Measurements from ENCODE around the gene NAA20.

NAA20 gene

GRCh38 chr20:19992996-19993908 lies 23.9 kb upstream of the NAA20 start:
- no peak for TF ChIP-seq CTCF (IDR thresholded peaks at IDR 0.05; ENCODE audit: insufficient read depth, low read length, poor library complexity, severe bottlenecking)
- Histone ChIP-seq H3K27me3 (replicated peaks; ENCODE audit: control insufficient read depth, insufficient read depth, low read length) (no peaks in the 10 kb centered on the region; the same call in 1 of the 2 replicates), H3K36me3 (ENCODE audit: control insufficient read depth, insufficient read depth, low read length) (no peaks in the 10 kb centered on the region), H3K4me3 (replicated peaks; ENCODE audit: low read depth, low read length) (no peak overlapping the region)
- DNase-seq (ENCODE audit: extremely low read depth, insufficient read length): no peak

GRCh38 chr20:19993958-19994669 lies 23.0 kb upstream of the NAA20 start:
- no peak for DNase-seq (ENCODE audit: extremely low read depth, insufficient read length)
- no peak overlapping the region for H3K4me3 ChIP-seq (replicated peaks; ENCODE audit: low read depth, low read length)
- no peak for TF ChIP-seq CTCF (IDR thresholded peaks at IDR 0.05; ENCODE audit: insufficient read depth, low read length, poor library complexity, severe bottlenecking)
- no peaks in the 10 kb centered on the region; the same call in none of the 2 replicates for H3K27me3 ChIP-seq (replicated peaks; ENCODE audit: control insufficient read depth, insufficient read depth, low read length)
- H3K36me3 ChIP-seq (ENCODE audit: control insufficient read depth, insufficient read depth, low read length): no peaks in the 10 kb centered on the region

- no peak for DNase-seq (ENCODE audit: extremely low read depth, insufficient read length)
- peak; percentile 67 for TF ChIP-seq CTCF (IDR thresholded peaks at IDR 0.05; ENCODE audit: insufficient read depth, low read length, poor library complexity, severe bottlenecking)
- Histone ChIP-seq H3K27me3 (replicated peaks; ENCODE audit: control insufficient read depth, insufficient read depth, low read length) (peaks cover 2% of the 10 kb centered on the region), H3K4me3 (replicated peaks; ENCODE audit: low read depth, low read length) (no peak overlapping the region), H3K36me3 (ENCODE audit: control insufficient read depth, insufficient read depth, low read length) (no peaks in the 10 kb centered on the region)
Observed at GRCh38 chr20:19995220-19995863, 21.8 kb upstream of the NAA20 start.

GRCh38 chr20:19996222-19996621 lies 20.9 kb upstream of the NAA20 start:
- Histone ChIP-seq H3K4me3 (replicated peaks; ENCODE audit: low read depth, low read length) (no peak overlapping the region), H3K27me3 (replicated peaks; ENCODE audit: control insufficient read depth, insufficient read depth, low read length) (peaks cover 2% of the 10 kb centered on the region), H3K36me3 (ENCODE audit: control insufficient read depth, insufficient read depth, low read length) (no peaks in the 10 kb centered on the region)
- no peak for DNase-seq (ENCODE audit: extremely low read depth, insufficient read length)
- no peak for TF ChIP-seq CTCF (IDR thresholded peaks at IDR 0.05; ENCODE audit: insufficient read depth, low read length, poor library complexity, severe bottlenecking)

GRCh38 chr20:19996917-19997316 lies 20.2 kb upstream of the NAA20 start:
- H3K36me3 ChIP-seq (ENCODE audit: control insufficient read depth, insufficient read depth, low read length): no peaks in the 10 kb centered on the region

More at GRCh38 chr20:19996917-19997316, 20.2 kb upstream of the NAA20 start:
- H3K4me3 ChIP-seq (replicated peaks; ENCODE audit: low read depth, low read length): no peak overlapping the region
- TF ChIP-seq CTCF (IDR thresholded peaks at IDR 0.05; ENCODE audit: insufficient read depth, low read length, poor library complexity, severe bottlenecking): no peak
- DNase-seq (ENCODE audit: extremely low read depth, insufficient read length): no peak
- H3K27me3 ChIP-seq (replicated peaks; ENCODE audit: control insufficient read depth, insufficient read depth, low read length): peaks cover 2% of the 10 kb centered on the region
